ENCODE measurements around the gene YWHAE.
A peak's percentile ranks its signal among the peaks of the same experiment; 100 is the strongest.
"Not testable (repeated sequence)": the region's sequence is repeated elsewhere in the genome, so short reads cannot be mapped to it uniquely, and the experiment has no call there.

YWHAE gene

DNA sequence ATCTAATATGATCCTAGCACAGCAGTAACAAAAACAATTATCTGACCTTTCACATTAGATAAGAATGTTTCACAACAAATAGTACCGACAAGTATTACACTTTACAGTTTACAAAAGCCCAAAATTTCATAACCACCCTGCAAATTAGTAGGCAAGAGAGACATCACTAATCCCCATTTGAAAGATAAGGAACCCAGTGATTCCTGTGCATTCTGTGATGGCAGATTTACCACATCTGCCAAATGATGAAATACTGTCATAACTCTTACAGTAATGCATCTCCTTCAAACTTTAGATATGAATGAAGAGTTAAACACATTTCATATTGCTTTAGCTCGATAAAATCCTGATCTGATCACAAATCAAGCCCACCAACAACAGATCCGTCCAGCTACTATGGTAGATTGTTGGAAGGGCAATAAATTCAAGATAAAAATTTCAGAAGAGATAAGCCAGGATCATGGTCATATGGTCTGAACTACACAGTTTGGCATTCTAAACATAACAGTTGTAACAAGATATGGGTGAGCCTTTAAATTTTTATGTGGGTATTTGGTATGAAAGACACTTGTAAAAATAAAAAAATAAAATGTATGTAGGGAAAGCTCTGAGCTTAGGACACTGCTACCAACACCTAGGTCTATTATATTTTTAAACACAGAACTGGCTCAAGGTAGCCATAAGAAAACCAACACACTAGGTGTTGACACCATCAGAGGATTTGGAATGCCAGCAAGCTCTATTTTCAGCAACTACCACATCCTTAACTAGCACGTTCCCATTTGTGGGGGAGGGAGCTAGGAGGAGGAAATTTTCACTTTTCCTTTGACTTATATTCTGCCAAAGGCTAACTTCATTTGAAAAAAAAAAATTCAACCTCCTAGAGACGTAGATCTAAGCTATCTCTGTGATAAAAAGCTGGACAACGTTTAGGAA, 9.3 kb downstream of the YWHAE start:
- no peak for TF ChIP-seq ZNF274 (IDR thresholded peaks at IDR 0.05; ENCODE audit: low read depth, low read length)
- H3K4me3 ChIP-seq (ENCODE audit: low read length), result no peak overlapping the region

DNA sequence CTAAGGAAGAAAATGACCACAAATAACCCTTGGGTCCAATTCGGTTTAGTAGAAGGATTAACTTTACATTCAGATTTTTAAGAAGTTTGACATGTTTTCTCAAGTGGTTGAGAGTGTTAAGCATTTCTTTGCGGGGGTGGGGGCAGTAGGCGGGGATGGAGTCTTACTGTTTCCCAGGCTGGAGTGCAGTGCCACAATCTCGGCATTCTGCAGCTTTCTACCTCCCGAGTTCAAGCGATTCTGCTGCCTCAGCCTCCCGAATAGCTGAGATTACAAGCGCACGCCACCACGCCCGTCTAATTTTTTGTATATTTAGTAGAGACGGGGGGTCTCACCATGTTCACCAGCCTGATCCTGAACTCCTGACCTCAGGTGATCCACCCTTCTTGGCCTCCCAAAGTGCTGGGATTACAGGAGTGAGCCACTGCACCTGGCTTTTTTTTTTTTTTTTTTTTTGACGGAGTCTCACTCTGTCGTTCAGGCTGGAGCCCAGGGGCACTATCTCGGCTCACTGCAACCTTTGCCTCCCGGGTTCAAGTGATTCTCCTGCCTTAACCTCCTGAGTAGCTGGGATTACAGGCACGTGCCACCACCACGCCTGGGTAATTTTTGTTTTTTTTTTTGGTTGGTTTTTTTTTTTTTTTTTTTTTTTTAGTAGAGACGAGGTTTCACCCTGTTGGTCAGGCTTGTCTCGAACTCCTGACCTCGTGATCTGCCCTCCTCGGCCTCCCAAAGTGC, 12.4 kb downstream of the YWHAE start:
- H3K4me3 ChIP-seq (ENCODE audit: low read length), result not testable (repeated sequence)

DNA sequence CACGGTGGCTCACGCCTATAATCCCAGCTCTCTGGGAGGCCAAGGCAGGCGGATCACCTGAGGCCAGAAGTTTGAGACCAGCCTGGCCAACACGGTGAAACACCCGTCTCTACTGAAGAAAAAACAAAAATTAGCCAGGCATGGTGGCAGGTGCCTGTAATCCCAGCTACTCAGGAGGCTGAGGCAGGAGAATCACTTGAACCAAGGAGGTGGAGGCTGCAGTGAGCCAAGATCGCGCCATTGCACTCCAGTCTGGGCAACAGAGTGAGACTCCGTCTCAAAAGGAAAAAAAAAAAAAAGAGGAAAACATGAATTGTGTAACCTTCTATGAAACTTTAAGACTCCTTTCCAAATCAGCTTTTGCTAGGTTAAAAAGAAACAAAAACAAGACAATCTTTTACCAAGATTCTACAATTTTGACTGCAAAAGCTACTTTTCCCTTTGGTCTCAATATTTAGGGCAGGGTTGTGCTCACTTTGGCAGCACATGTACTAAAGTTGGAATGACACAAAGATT, 13.3 kb downstream of the YWHAE start:
- H3K4me3 ChIP-seq (ENCODE audit: low read length), result not testable (repeated sequence)

DNA sequence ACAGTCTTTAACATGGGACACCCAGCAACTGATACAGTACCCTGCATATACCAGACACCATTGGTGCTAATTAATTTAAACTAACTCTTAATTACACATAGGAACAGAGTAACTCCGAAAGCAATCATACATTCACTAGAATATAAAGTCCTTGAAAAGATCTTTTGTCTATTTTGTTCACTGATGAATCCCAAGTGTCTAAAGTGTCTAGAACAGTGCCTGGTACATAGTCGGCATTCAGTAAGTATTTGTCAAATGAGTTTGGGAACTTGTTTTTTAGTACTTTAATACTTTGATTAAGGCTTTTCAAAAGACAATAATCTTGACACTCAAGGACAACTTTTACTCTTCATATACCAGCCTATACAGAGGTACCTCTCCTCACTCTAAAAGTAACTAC, 13.8 kb downstream of the YWHAE start:
- no peak overlapping the region for H3K4me3 ChIP-seq (ENCODE audit: low read length)
- TF ChIP-seq ZNF274 (IDR thresholded peaks at IDR 0.05; ENCODE audit: low read depth, low read length), result no peak

DNA sequence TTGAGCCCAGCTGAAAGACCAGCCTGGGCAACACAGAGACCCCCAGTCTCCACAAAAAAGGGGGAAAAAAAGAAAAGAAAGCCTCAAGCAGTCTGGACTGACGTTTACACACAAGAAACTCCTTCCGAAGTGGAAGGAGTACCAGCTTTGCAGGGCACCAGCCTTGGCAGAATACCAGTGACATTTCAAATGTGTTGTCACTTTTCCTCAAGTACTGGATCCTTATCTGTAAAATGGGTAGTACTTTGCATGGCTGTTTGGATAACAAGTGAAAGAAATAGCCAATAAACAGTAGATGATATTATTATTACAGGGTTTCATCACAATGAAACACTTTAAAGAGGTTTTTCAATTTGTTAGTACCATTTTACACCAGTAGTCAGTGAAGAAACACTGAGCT, 14.2 kb downstream of the YWHAE start:
- no peak for TF ChIP-seq ZNF274 (IDR thresholded peaks at IDR 0.05; ENCODE audit: low read depth, low read length)
- H3K4me3 ChIP-seq (ENCODE audit: low read length), result no peak overlapping the region

DNA sequence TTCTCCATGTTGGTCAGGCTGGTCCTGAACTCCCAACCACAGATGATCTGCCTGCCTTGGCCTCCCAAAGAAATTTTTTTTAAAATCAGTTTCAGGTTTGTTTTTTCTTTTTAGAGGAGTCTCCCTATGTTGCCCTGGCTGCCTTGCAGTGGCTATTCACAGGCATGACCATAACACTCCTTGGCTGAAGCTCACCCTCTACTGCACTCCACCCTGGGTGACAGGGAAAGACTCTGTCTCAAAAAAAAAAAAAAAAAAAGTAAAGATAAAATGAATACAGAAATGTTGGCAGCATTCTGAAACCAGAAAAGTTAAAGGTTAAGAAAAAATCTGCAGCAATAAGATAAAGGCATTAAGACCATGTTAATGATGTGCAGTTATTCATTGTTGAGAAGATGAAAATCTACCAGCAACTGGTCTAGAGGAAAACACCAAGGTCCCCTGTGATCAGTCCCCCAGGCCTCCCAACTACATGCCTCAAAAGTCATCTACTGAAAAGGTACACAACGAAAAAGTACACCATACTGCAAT, 15.1 kb downstream of the YWHAE start:
- no peak overlapping the region for H3K4me3 ChIP-seq (ENCODE audit: low read length)

DNA sequence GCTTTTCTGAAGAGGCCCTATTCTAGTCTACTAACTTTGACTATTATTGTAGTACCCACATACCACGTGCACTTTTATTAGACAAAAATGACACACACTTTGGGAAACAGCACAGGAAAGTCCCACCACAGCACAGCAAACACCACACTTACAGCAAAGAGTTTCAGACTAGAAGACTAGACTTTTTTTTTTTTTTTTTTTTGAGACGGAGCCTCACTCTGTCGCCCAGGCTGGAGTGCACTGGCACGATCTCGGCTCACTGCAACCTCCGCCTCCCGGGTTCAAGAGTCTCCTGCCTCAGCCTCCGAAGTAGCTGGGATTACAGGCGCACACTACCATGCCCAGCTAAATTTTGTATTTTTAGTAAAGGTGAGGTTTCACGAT, 20.1 kb downstream of the YWHAE start:
- TF ChIP-seq ZNF274 (IDR thresholded peaks at IDR 0.05; ENCODE audit: low read depth, low read length), result no peak
- no peak overlapping the region for H3K4me3 ChIP-seq (ENCODE audit: low read length)

More for the DNA sequence above, 15.1 kb downstream of the YWHAE start:
- TF ChIP-seq ZNF274 (IDR thresholded peaks at IDR 0.05; ENCODE audit: low read depth, low read length), result no peak

DNA sequence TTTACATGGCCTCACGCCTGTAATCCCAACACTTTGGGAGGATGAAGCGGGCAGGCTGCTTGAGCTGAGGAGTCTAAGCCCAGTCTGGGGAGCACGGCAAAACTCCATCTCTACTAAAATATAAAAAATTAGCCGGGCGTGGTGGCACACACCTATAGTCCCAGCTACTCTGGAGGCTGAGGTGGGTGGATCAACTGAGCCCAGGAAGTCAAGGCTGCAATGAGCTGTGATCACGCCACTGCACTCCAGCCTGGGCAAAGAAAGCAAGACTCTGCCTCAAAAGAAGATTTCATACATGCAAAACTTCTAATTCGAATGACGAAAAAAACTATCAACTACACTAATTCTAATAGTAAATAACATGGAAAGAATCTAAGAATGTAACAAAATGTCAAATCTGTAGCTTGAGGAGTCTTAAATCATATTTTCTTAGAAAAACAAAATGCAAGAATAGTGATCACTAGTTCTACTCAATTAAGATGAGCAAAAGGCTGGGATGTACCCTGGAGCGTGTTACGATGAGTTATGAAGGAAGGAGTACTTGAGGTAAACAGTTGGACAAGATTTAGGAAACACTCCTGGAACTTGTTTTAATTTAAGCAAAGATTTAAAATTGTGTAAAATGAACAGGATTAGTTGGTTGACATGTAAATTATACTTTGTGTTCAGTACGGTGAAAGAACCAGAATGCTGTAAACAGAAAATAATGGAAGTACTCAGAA, 20.7 kb downstream of the YWHAE start:
- H3K4me3 ChIP-seq (ENCODE audit: low read length), result no peak overlapping the region
- no peak for TF ChIP-seq ZNF274 (IDR thresholded peaks at IDR 0.05; ENCODE audit: low read depth, low read length)

DNA sequence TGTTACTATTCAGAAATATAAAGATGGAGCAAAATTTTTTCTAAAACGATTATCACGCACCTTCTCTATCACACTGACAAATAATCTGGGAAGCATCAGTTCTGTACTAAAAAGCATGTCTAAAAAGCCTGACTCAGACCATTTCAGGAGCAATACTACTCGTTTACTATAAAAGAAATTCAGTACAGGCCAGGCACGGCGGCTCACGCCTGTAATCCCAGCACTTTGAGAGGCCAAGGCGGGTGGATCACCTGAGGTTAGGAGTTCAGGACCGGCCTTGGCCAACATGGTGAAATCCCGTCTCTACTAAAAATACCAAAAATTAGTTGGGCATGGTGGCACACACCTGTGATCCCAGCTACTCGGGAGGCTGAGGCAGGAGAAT, 21.6 kb downstream of the YWHAE start:
- not testable (repeated sequence) for H3K4me3 ChIP-seq (ENCODE audit: low read length)

DNA sequence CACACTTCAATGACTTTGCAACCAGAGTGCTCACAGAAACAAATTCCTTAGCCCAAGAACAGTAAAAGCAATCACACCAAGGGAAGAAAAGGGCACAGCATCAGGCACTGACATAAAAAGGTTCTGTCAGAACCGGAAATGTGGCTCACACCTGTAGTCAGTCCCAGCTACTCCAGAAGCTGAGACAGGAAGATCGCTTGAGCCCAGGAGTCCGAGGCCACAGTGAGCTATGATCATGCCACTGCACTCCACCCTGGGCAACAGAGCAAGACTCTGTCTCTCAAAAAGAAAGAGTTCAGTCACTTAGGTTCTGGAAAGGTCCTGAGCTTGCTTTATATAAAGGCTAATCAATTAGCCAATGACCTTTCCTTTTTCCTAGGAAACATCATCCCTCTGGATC, 22.7 kb downstream of the YWHAE start:
- H3K4me3 ChIP-seq (ENCODE audit: low read length), result no peak overlapping the region
- no peak for TF ChIP-seq ZNF274 (IDR thresholded peaks at IDR 0.05; ENCODE audit: low read depth, low read length)

DNA sequence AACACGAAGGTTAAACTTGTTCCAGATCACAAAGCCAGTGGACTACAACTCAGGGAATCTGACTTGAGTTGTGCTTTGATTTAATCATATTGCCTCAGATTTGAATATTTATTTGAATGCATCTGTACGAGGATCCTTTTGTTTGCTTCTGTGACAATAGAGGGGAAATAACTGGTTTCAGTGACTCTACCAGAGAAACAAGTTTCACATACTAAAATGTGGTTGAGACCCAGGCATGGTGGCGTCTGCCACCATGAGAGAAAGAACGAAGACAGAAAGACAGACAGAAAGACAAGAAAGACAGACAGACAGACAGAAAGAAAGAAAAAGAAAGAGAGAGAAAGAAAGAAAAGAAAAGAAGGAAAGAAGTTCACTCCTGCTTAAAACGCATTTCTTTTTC, 24.0 kb downstream of the YWHAE start:
- H3K4me3 ChIP-seq (ENCODE audit: low read length), result peak overlapping the region; percentile 37; the same call in 1 of the 2 replicates
- no peak for TF ChIP-seq ZNF274 (IDR thresholded peaks at IDR 0.05; ENCODE audit: low read depth, low read length)

DNA sequence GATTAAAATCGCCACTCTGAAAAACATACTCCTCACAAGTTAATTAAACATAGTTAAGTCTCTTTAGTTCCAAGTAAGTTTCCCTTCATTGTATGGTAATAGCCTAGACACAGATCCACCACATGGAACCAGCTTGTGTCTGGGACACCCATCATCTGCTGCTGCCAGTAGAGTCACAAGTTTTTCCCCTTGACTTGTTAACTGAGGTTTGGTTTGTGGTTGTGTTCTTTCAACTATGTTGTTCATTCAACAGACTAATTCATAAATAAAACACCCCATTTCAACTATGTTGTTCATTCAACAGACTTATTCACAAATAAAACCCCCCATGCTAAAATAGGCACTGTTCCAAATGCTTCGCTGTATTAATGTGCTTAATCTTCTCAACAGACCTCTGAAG, 24.4 kb downstream of the YWHAE start:
- H3K4me3 ChIP-seq (ENCODE audit: low read length), result no peak overlapping the region
- no peak for TF ChIP-seq ZNF274 (IDR thresholded peaks at IDR 0.05; ENCODE audit: low read depth, low read length)

DNA sequence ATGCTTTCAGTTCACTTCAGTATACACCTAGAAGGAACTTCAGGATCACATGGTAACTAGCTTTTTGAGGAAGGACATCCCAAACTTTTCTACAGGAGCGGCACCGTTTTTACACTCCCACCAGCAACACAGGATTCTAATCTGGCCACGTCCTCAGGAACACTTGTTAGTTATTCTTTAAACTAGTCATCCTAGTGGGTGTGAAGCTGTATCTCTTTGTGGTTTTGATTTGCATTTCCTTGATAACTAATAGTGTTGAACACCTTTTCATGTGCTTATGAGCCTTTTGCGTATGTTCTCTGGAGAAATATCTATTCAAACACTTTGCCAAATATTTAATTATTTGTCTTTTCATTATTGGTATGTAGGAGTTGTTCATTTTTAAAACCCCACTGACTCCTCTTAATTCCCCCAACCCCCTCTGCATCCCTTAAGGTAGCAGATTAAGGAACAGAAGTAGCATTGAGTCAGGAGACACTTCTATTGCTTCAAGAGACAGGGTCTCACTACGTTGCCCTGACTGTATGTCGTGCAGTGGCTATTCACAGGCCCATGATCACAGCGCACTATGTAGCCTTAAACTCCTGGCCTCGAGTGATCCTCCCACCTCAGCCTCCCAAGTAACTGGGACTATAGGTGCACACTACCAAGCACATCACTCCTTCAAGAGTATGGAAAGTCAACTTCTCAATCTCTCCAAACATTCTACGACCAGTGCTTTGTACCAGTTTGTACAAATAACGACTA, 25.4 kb downstream of the YWHAE start:
- no peak for TF ChIP-seq ZNF274 (IDR thresholded peaks at IDR 0.05; ENCODE audit: low read depth, low read length)
- peak overlapping the region; percentile 42; the same call in 1 of the 2 replicates for H3K4me3 ChIP-seq (ENCODE audit: low read length)

Data from GM08714 (cell line).